ENCODE results near the gene CDH4. TPM values are rescaled to one million over a fixed set of nuclear protein-coding genes. Genes with fewer than 3 reads are reported as not detected.

Gene CDH4
- total and polyA plus RNA-seq, 2 of the 13 experiments (the other 11 are each of a cell fraction or from before 2014, with no cell fraction given) = not detected

DNA sequence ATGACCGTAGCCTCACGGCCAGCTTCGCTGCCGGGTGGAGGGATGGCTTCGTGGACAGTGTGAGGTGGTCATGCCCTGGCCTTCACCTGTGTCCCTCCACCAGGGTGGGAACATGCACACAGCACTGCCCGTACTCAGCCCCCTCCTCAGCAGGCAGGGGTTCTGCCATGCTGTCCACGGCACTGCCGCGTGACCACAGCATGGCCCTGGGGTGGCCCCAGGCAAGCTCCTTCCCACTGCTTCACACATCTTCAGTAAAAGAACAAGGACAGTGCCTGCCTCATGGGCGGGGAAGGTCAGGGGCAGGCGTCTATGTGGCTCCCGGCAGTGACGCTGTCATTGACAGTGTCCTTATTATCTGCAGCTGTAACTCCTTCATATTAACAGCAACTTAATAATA, 607.7 kb downstream of the CDH4 start (continued):
- TF ChIP-seq NAIF1 (CRISPR knock-in tag; IDR thresholded peaks at IDR 0.05; ENCODE audit: borderline replicate concordance) (no peak), SUZ12 (IDR thresholded peaks at IDR 0.05; ENCODE audit: low read depth, low read length) (no peak), KAT8 (CRISPR knock-in tag; IDR thresholded peaks at IDR 0.05) (no peak), ZNF737 (CRISPR knock-in tag; IDR thresholded peaks at IDR 0.05; ENCODE audit: borderline replicate concordance) (no peak), HOXA9 (CRISPR knock-in tag; IDR thresholded peaks at IDR 0.05; ENCODE audit: borderline replicate concordance) (no peak), KAT2B (IDR thresholded peaks at IDR 0.05; ENCODE audit: borderline replicate concordance, low read depth, low read length) (no peak), NR1H2 (CRISPR knock-in tag; IDR thresholded peaks at IDR 0.05; ENCODE audit: borderline replicate concordance, low read depth) (no peak), MAF1 (CRISPR knock-in tag; IDR thresholded peaks at IDR 0.05; ENCODE audit: borderline replicate concordance) (no peak), U2AF2 (IDR thresholded peaks at IDR 0.05; ENCODE audit: low read depth, low read length) (no peak), ARNTL (CRISPR knock-in tag; IDR thresholded peaks at IDR 0.05) (no peak)

DNA sequence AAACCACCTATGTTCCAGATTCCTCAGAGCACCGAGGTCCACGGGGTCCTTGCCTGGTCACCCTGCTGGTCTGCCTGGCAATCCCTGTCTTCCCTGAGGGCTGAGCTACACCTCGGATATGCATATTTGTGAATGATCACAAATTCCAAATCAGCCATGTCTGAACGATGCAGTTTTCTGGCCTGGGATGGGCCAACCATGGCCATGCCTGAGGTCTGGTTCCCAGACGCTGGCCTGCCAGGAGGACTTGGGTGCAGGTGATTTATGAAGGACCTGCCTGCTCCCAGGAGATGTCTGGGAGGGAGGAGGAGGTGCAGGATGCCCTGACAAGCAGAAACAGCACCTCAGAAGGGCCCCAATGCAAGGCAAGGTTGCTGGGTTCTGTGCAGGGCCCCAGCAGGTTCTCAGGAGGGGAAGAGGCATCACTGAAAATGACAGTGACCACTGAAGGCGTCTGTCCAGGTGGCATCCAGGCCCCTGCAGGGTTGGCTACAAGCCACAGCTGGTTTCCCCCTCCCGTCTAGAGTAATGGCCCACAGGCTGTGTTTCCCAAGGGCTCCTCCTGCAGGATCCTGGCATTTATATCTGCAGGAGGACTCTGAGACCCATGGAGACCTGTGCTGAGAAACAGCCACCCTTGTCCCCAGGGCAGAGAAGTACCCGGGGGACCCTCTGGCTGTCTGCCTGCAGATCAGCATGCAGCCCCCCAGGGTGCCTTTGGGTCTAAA, 608.4 kb downstream of the CDH4 start:
- DNase-seq (ENCODE audit: low spot score) = no peak
- ChIA-PET POLR2A (no interaction called here), CTCF (ENCODE audit: low intra/inter-chr PET ratio, low total read pairs) (no interaction called here)
- H3K36me3 ChIP-seq (replicated peaks in 1 of 2; ENCODE audit: control insufficient read depth in 1 of 2, insufficient read depth in 2 of 2, low read length in 2 of 2) = no peaks in the 10 kb centered on the region
- WGBS (ENCODE audit: low lambda C conversion rate) = 0% methylated on average over 7 of the region's 8 CpGs
- H3K9ac ChIP-seq (ENCODE audit: insufficient read depth, low read depth, low read length) = no peak overlapping the region
- no peaks in the 10 kb centered on the region for H3K4me1 ChIP-seq (ENCODE audit: insufficient read depth, low read length)
- H4K20me1 ChIP-seq (ENCODE audit: insufficient read depth, low read length) = no peaks in the 10 kb centered on the region
- peaks cover 26 to 88% of the 10 kb centered on the region in 2 experiments for H3K27me3 ChIP-seq (ENCODE audit: control insufficient read depth in 1 of 2, insufficient read depth in 2 of 2, low read length in 2 of 2)
- no peak overlapping the region for H3K4me2 ChIP-seq (ENCODE audit: low read depth, low read length)
- FAIRE-seq = no peak
- in situ Hi-C loops (cut with HindIII; ENCODE audit: extremely low pct_ligation_motif_present, low pct_unique_long_range_greater_than_20kb) = no loop called here
- H3K79me2 ChIP-seq (ENCODE audit: insufficient read depth, low read length) = no peaks in the 10 kb centered on the region
- intact Hi-C loops (cut with micrococcal nuclease; ENCODE audit: unreplicated experiment) = no loop called here
- H2AFZ ChIP-seq (ENCODE audit: low read length) = no peak overlapping the region
- no TSS peak for BruUV-seq (replicated peaks)
- no peak overlapping the region for H3K4me3 ChIP-seq (replicated peaks in 1 of 3; ENCODE audit: insufficient read depth in 1 of 3, low read depth in 2 of 3, low read length in 3 of 3)
- H3K27ac ChIP-seq (ENCODE audit: extremely low read length, insufficient read depth, low read length) = no peak overlapping the region
- ATAC-seq = peak; percentile 21; the same call in 2 of the 3 replicates
- peaks cover 4% of the 10 kb centered on the region; the same call in 1 of the 2 replicates for H3K9me3 ChIP-seq (ENCODE audit: low read length)
- TF ChIP-seq ZNF33A (CRISPR knock-in tag; IDR thresholded peaks at IDR 0.05; ENCODE audit: borderline replicate concordance) (no peak), ZSCAN25 (CRISPR knock-in tag; IDR thresholded peaks at IDR 0.05) (no peak), ZNF180 (CRISPR knock-in tag; IDR thresholded peaks at IDR 0.05; ENCODE audit: borderline replicate concordance, low read depth) (no peak), KDM5A (IDR thresholded peaks at IDR 0.05; ENCODE audit: borderline replicate concordance, low read length) (no peak), WIZ (CRISPR knock-in tag; IDR thresholded peaks at IDR 0.05) (no peak), STAG1 (CRISPR knock-in tag; IDR thresholded peaks at IDR 0.05) (peak; percentile 32; the same call in 1 of the 2 replicates), NFYC (CRISPR knock-in tag; IDR thresholded peaks at IDR 0.05) (no peak), NFATC3 (CRISPR knock-in tag; IDR thresholded peaks at IDR 0.05) (no peak), ZNF317 (CRISPR knock-in tag; IDR thresholded peaks at IDR 0.05) (no peak), ZNF607 (CRISPR knock-in tag; IDR thresholded peaks at IDR 0.05; ENCODE audit: borderline replicate concordance) (no peak), NKX3-1 (CRISPR knock-in tag; IDR thresholded peaks at IDR 0.05) (no peak)
- TF ChIP-seq, protein P1, sequence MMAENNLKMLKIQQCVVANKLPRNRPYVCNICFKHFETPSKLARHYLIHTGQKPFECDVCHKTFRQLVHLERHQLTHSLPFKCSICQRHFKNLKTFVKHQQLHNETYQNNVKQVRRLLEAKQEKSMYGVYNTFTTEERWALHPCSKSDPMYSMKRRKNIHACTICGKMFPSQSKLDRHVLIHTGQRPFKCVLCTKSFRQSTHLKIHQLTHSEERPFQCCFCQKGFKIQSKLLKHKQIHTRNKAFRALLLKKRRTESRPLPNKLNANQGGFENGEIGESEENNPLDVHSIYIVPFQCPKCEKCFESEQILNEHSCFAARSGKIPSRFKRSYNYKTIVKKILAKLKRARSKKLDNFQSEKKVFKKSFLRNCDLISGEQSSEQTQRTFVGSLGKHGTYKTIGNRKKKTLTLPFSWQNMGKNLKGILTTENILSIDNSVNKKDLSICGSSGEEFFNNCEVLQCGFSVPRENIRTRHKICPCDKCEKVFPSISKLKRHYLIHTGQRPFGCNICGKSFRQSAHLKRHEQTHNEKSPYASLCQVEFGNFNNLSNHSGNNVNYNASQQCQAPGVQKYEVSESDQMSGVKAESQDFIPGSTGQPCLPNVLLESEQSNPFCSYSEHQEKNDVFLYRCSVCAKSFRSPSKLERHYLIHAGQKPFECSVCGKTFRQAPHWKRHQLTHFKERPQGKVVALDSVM (CRISPR knock-in tag; IDR thresholded peaks at IDR 0.05) = no peak

All from HepG2 (cell line).